Urothelium cell line (cell line): ENCODE results near the gene CDC34.
"Not testable (repeated sequence)": the region's sequence is repeated elsewhere in the genome, so short reads cannot be mapped to it uniquely, and the experiment has no call there.

Experiments used
- DNase-seq: peaks from one replicate; pipeline ENCODE4 v3.0.0; 2011; ENCODE audit warnings: low spot score, mixed read lengths
- FAIRE-seq: peaks from 2 replicates; lab custom pipeline; 2011; peaks lifted over from hg19 to GRCh38; lab: Jason Lieb, UNC

Gene CDC34

GRCh38 chr19:584240-585001 is 52.9 kb downstream of the CDC34 start:
- FAIRE-seq (no peak), DNase-seq (peak; percentile 52)

GRCh38 chr19:585146-585545 is 53.6 kb downstream of the CDC34 start:
- not testable (repeated sequence) for DNase-seq, FAIRE-seq

GRCh38 chr19:585551-586110 is 54.1 kb downstream of the CDC34 start:
- DNase-seq (no peak), FAIRE-seq (no peak)

GRCh38 chr19:588093-588740 is 56.7 kb downstream of the CDC34 start:
- FAIRE-seq: no peak
- DNase-seq: no peak

GRCh38 chr19:588741-589692 is 57.5 kb downstream of the CDC34 start:
- no peak for FAIRE-seq
- no peak for DNase-seq

GRCh38 chr19:589693-590395 is 58.3 kb downstream of the CDC34 start, which contains the start of gene HCN2:
Gene HCN2, plus strand, starts transcription at chr19:589881. Its CDS starts 65 bp downstream, at chr19:589946.
- DNase-seq: no peak

GRCh38 chr19:590396-590745 is 58.8 kb downstream of the CDC34 start:
- FAIRE-seq (no peak), DNase-seq (no peak)

More at GRCh38 chr19:589693-590395, 58.3 kb downstream of the CDC34 start, which contains the start of gene HCN2:
- FAIRE-seq: no peak

- DNase-seq: no peak
- FAIRE-seq: no peak
Measured at GRCh38 chr19:590750-591098, 59.2 kb downstream of the CDC34 start.

GRCh38 chr19:591099-591958 is 59.8 kb downstream of the CDC34 start:
- FAIRE-seq: no peak

More at GRCh38 chr19:591099-591958, 59.8 kb downstream of the CDC34 start:
- peak; percentile 47 for DNase-seq
